Measurements from ENCODE around the gene ZBTB34.
"Not testable (repeated sequence)": the region's sequence is repeated elsewhere in the genome, so short reads cannot be mapped to it uniquely, and the experiment has no call there.

Gene ZBTB34

DNA sequence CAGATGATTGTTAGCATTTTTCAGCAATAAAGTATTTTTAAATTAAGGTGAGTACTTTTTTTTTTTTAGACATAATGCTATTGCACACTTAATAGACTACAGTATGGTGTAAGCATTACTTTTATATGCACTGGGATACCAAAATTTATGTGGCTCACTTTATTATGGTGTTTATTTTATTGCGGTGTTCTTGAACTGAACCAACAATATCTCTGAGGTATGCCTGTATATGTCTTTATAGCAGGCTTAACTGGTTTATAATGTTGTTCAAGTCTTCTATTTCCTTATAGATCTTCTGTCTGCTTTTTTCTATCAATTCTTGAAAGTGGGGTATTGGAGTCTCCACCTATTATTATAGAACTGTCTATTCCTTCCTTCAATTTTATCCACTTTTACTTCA lies 37.6 kb upstream of the ZBTB34 start:
- no peak overlapping the region for H3K4me3 ChIP-seq (ENCODE audit: low read length)
- no peak for DNase-seq (ENCODE audit: low read depth)
- TF ChIP-seq CTCF (IDR thresholded peaks at IDR 0.05; ENCODE audit: insufficient read depth, low read depth, low read length, missing control alignments), result no peak

DNA sequence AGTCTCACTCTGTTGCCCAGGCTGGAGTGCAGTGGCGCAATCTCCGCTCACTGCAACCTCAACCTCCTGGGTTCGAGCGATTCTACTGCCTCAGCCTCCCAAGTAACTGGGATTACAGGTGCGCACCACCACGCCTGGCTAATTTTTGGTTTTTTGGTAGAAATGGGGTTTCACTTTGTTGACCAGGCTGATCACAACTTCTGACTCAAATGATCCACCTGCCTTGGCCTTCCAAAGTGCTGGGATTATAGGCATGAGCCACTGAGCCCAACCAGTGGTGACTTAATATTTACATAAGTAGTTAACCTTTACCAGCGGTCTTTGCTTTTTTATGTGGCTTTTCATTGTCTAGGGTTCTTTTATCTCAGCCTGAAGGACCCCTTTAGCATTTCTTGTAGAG lies 36.4 kb upstream of the ZBTB34 start:
- H3K4me3 ChIP-seq (ENCODE audit: low read length); DNase-seq (ENCODE audit: low read depth): not testable (repeated sequence)

DNA sequence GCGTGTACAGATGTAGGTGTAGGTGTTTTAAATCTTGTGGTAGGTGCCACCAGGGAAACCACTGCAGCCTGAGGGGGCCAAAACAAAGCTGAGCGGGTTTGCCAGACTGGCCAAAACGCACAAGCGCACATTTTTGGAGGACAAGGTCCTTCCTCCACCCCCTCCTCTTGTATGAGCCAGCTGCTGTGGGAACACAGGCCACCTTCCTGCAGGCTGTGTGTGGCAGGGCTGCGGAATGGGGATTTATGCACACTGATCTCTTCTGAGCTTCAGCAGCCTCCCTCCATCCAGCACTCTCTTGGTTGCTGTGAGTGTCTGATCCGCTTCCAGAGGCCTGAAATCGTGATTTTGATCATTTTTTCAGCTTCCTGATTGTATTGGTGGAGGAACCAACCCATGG lies 33.2 kb upstream of the ZBTB34 start:
- no peak for TF ChIP-seq CTCF (IDR thresholded peaks at IDR 0.05; ENCODE audit: insufficient read depth, low read depth, low read length, missing control alignments)
- no peak for DNase-seq (ENCODE audit: low read depth)
- no peak overlapping the region for H3K4me3 ChIP-seq (ENCODE audit: low read length)

GRCh38 chr9:126829035-126829434 lies 31.4 kb upstream of the ZBTB34 start:
- TF ChIP-seq CTCF (IDR thresholded peaks at IDR 0.05; ENCODE audit: insufficient read depth, low read depth, low read length, missing control alignments), result no peak
- H3K4me3 ChIP-seq (ENCODE audit: low read length), result no peak overlapping the region
- DNase-seq (ENCODE audit: low read depth), result no peak

DNA sequence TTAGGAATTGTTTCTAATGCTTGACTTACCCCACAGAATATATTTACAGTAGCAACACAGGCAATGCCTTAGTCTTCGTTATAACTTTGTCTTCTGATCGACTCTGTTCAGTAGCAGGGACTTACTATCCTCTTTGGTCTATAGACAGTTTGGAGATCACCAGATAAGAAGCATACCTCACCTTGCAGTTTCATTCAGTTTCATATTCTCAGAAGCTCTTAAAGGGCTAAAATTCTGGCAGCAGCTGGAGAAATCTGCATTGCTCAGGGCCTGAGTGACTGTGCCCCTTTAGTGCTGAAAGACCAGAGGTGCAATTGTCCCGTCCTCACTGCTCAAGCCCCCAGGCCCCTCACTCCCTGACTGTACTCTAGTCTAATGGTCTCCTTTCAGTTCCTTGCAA lies 29.6 kb upstream of the ZBTB34 start:
- DNase-seq (ENCODE audit: low read depth), result no peak
- H3K4me3 ChIP-seq (ENCODE audit: low read length), result no peak overlapping the region
- TF ChIP-seq CTCF (IDR thresholded peaks at IDR 0.05; ENCODE audit: insufficient read depth, low read depth, low read length, missing control alignments), result no peak

DNA sequence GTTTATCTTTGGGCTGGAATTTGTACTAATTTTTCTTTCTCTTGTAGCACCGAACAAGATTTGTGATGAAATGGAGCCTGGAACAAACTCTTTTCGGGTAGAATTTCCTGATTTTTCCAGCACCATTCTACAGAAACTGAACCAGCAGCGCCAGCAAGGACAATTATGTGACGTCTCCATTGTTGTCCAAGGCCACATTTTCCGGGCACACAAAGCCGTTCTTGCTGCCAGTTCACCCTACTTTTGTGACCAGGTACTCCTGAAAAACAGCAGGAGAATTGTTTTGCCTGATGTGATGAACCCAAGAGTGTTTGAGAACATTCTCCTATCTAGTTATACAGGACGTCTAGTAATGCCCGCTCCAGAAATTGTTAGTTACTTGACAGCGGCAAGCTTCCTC lies 28.0 kb upstream of the ZBTB34 start:
- TF ChIP-seq CTCF (IDR thresholded peaks at IDR 0.05; ENCODE audit: insufficient read depth, low read depth, low read length, missing control alignments), result no peak
- DNase-seq (ENCODE audit: low read depth), result no peak
- H3K4me3 ChIP-seq (ENCODE audit: low read length), result no peak overlapping the region

DNA sequence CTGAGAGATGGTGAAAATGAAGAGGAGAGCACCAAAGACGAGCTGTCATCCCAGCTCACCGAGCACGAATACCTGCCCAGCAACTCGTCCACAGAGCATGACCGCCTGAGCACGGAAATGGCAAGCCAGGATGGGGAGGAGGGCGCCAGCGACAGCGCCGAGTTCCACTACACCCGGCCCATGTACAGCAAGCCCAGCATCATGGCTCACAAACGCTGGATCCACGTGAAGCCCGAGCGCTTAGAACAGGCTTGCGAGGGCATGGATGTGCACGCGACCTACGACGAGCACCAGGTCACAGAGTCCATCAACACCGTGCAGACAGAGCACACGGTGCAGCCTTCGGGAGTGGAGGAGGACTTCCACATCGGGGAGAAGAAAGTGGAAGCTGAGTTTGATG lies 27.4 kb upstream of the ZBTB34 start:
- TF ChIP-seq CTCF (IDR thresholded peaks at IDR 0.05; ENCODE audit: insufficient read depth, low read depth, low read length, missing control alignments), result no peak
- H3K4me3 ChIP-seq (ENCODE audit: low read length), result no peak overlapping the region
- DNase-seq (ENCODE audit: low read depth), result no peak
